NCI-H146 treated with DMSO at 0.1 percent for 48 hours (cell line): ENCODE results near the gene ATP11A.
A peak's percentile ranks its signal among the peaks of the same experiment; 100 is the strongest.
"Not testable (repeated sequence)": the region's sequence is repeated elsewhere in the genome, so short reads cannot be mapped to it uniquely, and the experiment has no call there.

ENCODE experiments used
- DNase-seq: peaks from one replicate; lab custom pipeline; 2025; ENCODE audit not compliant: unreplicated experiment; lab: John Stamatoyannopoulos, UW

Gene ATP11A

GRCh38 chr13:112851107-112852038, 161.5 kb downstream of the ATP11A start:
- DNase-seq: no peak

DNA sequence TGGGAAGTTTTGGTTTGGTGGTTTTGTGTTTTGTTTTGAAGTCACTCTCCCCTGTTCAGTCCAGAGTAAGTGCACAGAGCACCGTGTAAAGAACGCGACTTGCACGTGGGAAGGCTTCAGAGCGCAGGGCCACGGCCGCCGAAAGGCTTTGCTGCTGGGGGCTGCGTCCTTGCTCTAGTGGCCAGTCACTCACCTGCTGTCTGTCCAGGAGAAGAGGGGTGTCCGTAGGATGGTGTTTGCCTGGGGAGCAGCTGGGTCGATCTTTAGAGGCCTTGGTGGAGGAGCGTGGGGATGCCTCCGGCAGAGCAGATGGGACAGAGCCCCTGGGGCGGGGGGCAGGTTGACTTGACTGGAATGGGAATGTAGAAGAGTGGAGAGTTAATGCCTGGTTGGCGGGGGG, 162.6 kb downstream of the ATP11A start:
- no peak for DNase-seq

DNA sequence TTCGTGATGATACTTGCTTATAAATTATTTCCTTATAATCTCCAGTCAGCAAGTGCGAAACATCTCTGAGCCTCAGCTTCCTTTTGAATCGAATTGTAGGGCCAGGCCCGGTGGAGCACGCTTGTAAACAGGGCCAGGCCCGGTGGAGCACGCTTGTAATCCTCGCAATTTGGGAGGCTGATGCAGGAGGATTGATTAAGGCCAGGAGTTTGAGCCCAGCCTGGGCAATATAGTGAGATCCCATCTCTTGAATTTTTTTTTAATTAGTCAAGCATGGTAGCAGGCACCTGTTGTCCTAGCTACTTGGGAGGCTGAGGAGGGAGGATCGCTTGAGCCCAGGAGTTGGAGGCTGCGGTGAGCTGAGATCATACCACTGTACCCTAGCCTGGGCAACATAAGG, 163.0 kb downstream of the ATP11A start:
- DNase-seq: no peak

- DNase-seq: no peak
Measured at GRCh38 chr13:112854321-112854720, 164.5 kb downstream of the ATP11A start.

DNA sequence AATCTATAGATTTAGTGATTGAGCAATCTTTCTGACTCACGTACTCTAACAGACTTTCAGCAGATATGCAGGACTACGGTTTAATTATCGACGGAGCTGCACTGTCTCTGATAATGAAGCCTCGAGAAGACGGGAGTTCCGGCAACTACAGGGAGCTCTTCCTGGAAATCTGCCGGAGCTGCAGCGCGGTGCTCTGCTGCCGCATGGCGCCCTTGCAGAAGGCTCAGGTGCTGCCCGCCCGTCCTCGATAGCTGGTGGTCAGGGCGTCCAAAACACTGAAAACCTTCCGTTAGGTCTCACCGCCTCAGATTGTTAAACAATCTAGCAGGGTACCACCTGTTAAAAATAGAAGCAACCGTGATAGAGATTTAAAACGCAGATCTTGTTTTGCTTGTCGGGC, 166.0 kb downstream of the ATP11A start:
- no peak for DNase-seq

- no peak for DNase-seq
Measured at GRCh38 chr13:112857914-112858490, 168.2 kb downstream of the ATP11A start.

DNA sequence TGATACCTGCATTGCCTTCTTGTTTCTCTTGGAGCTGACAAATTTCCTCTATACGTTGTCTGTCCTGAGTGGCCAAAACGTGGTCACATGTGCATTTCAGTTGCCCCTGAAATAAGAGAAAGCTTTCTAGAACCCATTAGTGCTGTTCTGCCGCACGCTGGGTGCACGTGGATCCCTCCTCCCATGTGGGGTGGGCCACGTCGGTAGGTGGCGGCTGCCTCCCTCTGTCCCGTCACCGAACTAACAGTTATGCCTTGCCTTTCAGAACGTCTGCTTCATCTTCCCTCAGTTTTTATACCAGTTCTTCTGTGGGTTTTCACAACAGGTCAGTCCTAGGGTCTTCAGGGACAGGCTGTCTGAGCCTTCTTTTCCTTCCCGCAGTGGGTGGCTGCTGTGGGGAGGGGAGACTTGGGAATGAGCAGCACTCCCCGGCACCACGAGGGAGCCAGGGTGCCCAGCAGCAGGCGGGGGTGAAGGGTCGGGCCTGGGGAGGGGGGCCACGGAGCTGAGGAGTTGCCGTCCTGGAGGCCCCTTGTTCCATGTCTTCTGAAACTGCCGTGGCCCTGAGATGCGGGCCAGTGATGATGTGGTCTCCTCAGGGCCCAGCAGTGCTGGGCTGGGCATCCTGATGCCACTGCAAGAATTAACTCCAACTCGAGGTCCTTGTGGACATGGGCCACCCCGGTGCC, 169.4 kb downstream of the ATP11A start:
- DNase-seq: no peak

GRCh38 chr13:112859817-112860190, 170.0 kb downstream of the ATP11A start:
- DNase-seq: no peak

DNA sequence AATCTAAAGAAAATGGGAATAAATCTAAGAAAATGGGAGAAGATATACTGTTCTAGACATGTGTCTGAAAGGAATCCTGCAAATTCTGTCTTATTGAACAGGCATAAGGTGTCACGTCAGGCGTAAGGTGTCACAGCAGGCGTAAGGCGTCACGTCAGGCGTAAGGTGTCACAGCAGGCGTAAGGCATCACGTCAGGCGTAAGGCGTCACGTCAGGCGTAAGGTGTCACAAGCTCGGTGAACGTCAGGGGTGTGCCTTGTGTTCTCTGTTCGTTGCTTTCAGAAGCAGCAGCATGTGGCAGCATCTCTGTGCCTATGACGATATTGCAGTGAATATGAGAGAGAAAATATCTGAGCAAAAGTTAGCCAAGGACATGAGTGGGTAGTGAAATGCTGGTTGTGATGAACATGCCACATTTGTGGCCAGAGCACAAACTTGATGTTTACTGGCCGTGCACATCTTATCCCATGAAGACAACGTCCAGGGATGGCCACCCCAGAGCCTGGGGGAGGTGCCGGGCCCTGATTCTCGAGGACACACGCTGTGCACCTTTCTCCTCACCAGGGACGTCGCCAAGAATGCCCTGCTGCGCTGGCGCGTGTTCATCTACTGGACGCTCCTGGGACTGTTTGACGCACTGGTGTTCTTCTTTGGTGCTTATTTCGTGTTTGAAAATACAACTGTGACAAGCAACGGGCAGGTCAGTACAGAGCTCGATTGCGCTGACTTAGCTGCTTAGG, 172.2 kb downstream of the ATP11A start:
- no peak for DNase-seq

GRCh38 chr13:112863356-112863755, 173.5 kb downstream of the ATP11A start:
- not testable (repeated sequence) for DNase-seq

DNA sequence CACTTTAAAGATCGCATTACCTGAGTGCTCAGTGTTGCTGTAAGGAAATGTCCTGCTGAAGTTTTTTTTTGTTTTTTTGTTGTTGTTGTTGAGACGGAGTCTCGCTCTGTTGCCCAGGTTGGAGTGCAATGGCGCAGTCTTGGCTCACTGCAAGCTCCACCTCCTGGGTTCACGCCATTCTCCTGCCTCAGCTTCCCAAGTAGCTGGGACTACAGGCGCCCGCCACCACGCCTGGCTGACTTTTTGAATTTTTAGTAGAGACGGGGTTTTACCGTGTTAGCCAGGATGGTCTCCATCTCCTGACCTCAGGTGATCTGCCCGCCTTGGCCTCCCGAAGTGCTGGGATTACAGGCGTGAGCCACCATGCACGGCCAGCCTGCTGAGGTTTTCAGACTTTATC, 175.6 kb downstream of the ATP11A start:
- DNase-seq: not testable (repeated sequence)

GRCh38 chr13:112867301-112867711, 177.5 kb downstream of the ATP11A start:
- DNase-seq: no peak

DNA sequence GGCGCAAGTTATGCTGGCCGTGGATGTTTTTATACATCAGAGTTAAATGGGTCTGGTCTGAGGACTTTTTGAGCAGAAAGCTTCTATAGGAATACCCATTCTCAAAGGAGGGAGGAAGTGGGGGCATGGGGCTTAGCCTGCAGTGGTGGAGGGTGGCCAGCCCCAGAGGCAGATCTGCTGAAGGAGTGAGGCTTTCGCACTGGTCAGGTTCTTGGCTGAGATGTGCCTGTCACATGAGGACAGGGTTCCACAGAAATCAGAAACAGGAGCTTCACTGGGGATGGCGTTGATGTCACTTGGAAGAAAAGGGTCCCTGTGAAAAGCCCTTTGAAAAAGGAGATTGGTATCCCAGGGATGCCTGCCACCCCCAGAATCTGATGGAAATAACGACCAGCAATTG, 178.5 kb downstream of the ATP11A start:
- DNase-seq: no peak

DNA sequence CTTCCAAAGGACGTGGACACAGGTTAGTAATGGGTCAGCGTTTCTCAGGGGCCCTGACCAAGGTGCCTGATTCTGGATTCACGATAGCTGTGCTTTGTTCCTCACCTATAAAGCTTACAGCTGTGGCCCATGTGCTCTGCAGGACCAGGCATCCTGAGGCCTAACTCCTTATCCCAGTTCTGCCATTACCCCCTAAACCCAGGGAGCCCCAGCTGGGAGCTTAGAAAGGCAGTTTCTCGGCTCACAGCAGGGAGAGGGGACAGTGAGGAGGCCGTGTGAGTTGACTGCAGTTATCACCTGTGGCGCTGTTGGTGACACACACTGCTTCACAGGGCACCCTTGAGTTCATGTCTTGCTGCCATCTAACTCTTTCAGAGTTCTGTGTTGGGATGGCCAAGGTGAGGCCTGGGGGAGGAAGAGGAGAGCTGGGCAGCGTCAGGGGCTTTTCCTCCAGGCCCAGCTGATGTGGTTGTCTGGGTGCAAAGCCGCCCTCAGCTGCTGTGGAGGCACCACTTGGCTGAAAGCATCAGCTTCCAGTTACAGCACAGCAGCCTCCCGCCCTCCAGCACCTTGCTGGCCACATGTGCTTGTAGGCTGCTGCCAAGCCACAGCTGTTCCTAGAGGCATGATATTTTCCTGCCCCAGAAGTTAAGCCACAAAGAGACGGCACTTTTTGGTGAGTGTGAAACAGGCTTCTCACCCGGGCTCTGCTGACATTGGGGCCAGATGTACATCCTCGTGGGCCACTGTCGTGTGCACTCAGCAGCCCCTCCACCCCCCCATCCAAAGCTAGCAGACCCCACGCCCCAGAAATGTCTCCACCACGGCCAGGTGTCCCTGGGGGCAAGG, 179.6 kb downstream of the ATP11A start:
- no peak for DNase-seq

GRCh38 chr13:112870051-112870331, 180.2 kb downstream of the ATP11A start:
- DNase-seq: no peak

DNA sequence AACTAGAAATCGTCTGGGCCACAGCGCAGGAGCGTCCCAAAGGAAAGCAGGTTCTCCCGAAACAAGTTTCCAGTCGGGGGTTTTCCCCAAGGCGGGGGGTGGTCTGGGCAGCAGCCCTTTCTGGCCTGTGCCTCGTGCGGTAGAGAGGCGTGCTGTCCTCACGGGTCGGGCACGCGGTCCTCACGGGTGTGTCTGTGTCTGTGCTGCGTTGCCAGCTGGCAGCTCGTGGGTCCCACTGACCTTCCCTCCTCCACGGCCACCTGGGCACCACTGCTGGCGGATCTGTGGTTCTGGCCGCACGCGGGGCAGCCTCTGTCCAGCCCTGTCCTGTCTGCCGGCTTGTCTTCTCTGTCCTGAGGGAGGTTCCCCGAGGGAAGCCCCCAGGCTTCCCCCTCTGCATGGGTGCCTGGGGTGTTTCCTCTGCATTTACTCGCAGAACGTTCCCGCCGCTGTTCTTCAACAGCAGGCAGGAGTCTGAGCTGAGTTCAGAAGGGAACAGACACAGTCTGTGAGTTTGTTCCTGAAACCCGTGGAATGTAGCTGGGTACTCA, 181.0 kb downstream of the ATP11A start:
- DNase-seq: no peak

DNA sequence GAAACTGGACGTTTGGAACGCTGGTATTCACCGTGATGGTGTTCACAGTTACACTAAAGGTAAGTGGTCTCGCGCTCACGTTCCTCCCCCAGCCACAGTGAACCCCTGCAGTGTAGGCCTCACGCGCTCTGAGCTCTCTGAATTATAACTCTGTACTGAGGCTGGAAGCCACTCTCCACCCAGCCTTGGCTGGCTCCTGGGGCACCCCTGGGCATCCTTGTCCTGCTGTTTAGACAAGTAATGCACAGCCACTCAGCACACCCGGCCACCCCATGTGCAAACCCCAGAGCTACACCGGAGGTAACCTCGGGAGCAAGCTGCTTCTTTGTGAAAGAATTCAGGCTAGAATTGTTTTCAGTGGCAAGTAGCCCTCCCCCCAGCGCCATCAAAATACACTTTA, 181.9 kb downstream of the ATP11A start:
- DNase-seq: no peak

DNA sequence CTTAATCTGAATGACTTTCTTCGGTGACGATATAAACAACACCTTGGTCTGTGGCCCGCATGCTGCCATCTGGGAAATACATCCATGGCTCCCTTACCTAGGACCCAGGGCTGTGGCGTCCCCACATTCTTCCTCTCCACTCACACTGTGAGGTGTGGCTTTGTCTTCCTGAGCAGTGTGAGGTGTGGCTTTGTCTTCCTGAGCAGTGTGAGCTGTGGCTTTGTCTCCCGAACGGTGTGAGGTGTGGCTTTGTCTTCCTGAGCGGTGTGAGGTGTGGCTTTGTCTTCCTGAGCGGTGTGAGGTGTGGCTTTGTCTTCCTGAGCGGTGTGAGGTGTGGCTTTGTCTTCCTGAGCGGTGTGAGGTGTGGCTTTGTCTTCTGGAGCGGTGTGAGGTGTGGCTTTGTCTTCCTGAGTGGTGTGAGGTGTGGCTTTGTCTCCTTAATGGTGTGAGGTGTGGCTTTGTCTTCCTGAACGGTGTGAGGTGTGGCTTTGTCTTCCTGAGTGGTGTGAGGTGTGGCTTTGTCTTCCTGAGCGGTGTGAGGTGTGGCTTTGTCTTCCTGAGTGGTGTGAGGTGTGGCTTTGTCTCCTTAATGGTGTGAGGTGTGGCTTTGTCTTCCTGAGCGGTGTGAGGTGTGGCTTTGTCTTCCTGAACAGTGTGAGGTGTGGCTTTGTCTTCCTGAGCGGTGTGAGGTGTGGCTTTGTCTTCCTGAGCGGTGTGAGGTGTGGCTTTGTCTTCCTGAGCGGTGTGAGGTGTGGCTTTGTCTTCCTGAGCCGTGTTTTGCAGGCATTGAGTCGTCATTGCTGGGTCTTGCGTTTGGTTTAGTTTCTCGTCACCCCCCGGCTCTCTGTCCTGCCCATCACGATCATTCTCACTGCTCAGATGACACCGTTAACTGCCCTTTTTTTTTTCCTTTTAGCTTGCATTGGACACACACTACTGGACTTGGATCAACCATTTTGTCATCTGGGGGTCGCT, 183.1 kb downstream of the ATP11A start:
- DNase-seq: peak; percentile 10
